GM12878 (cell line): ENCODE results near the gene VSX1. TPM values are rescaled to one million over a fixed set of nuclear protein-coding genes. Genes with fewer than 3 reads are reported as not detected.

ENCODE experiments used
- ATAC-seq: fragments of 200-7000 bp; cut with Tn5 transposase; 3 replicates; pipeline ENCODE4 v1.9.1; 2020; ENCODE audit warnings: mild to moderate bottlenecking, moderate library complexity
- BruUV-seq: library from RNA; stranded (reverse); fragments of 400-500 nt; replicated peaks from 2 replicates; lab custom pipeline; 2021; lab: Mats Ljungman, UMichigan
- CTCF ChIA-PET: fragments of 300-600 bp; sonication (Branson Sonifier 250); formaldehyde crosslinking; extraction: SDS; loops from one replicate; lab custom pipeline; 2021; ENCODE audit warnings: inconsistent platforms; lab: Yijun Ruan, JAX
- POLR2A ChIA-PET: fragments of 350-600 bp; formaldehyde crosslinking; extraction: SDS; loops from one replicate; lab custom pipeline; 2021; ENCODE audit warnings: inconsistent platforms; lab: Charles Lee
- RAD21 ChIA-PET: fragments of 300-600 bp; sonication (Branson Sonifier 250); formaldehyde crosslinking; loops from one replicate; lab custom pipeline; 2023; ENCODE audit warnings: antibody characterized with exemption; ENCODE audit not compliant: unreplicated experiment; lab: Charles Lee
- SMC1A ChIA-PET: fragments of 300-600 bp; sonication (Branson Sonifier 250); formaldehyde crosslinking; loops from one replicate; lab custom pipeline; 2023; ENCODE audit not compliant: unreplicated experiment, uncharacterized antibody; lab: Charles Lee
- DNase-seq: peaks from one replicate; pipeline ENCODE4 v3.0.0-alpha.2; 2011; ENCODE audit warnings: low read depth, low spot score
- FAIRE-seq: peaks from 3 replicates; lab custom pipeline; 2011; peaks lifted over from hg19 to GRCh38; lab: Jason Lieb, UNC
- H2AFZ ChIP-seq: 2 replicates; pipeline ENCODE4 v1.6.0; 2011; ENCODE audit warnings: low read depth, low read length, control low read depth; ENCODE audit not compliant: control insufficient read depth
- H3K27ac ChIP-seq: 2 replicates; pipeline ENCODE4 v1.5.1; 2011; ENCODE audit warnings: control low read depth; ENCODE audit not compliant: control insufficient read depth, insufficient read depth
- H3K27me3 ChIP-seq, 2 experiments: replicated peaks in 1 of 2; 2 replicates each; pipeline versions ENCODE4 v1.6.0 to v1.6.1; 2011; ENCODE audit warnings: low read length in 1 of 2; ENCODE audit not compliant: control insufficient read depth in 2 of 2, insufficient read depth in 2 of 2
- H3K36me3 ChIP-seq, 2 experiments: 2 replicates each; pipeline ENCODE4 v1.5.1; 2011; ENCODE audit warnings: low read length in 1 of 2; ENCODE audit not compliant: control insufficient read depth in 2 of 2, insufficient read depth in 2 of 2
- H3K4me1 ChIP-seq: 2 replicates; pipeline ENCODE4 v1.6.1; 2011; ENCODE audit warnings: mild to moderate bottlenecking, low read length, moderate library complexity, mixed read lengths; ENCODE audit not compliant: control insufficient read depth, insufficient read depth
- H3K4me2 ChIP-seq: 2 replicates; pipeline ENCODE4 v1.6.0; 2011; ENCODE audit warnings: control low read depth; ENCODE audit not compliant: control insufficient read depth, insufficient read depth
- H3K4me3 ChIP-seq: fragments of 200-600 bp; sonication (generic); 2 replicates; pipeline ENCODE4 v1.5.1; 2016
- H3K79me2 ChIP-seq: 2 replicates; pipeline ENCODE4 v1.6.0; 2011; ENCODE audit warnings: low read length; ENCODE audit not compliant: control insufficient read depth, insufficient read depth
- H3K9ac ChIP-seq: 2 replicates; pipeline ENCODE4 v1.8.0; 2011; ENCODE audit warnings: low read length, control low read depth, mixed read lengths; ENCODE audit not compliant: control insufficient read depth, insufficient read depth
- H3K9me3 ChIP-seq: replicated peaks from 3 replicates; pipeline ENCODE4 v1.5.1; 2011; ENCODE audit warnings: mild to moderate bottlenecking, low read length; ENCODE audit not compliant: control insufficient read depth, insufficient read depth
- H4K20me1 ChIP-seq: 2 replicates; pipeline ENCODE4 v1.6.0; 2011; ENCODE audit not compliant: control insufficient read depth, insufficient read depth
- BACH1 ChIP-seq: fragments of 450-650 bp; IDR thresholded peaks from 2 replicates; pipeline ENCODE4 v1.6.1; 2017; ENCODE audit warnings: mild to moderate bottlenecking, borderline replicate concordance
- BCL11A ChIP-seq: IDR thresholded peaks from 2 replicates; pipeline ENCODE4 v1.6.1; 2011; ENCODE audit warnings: low read depth, low read length
- CHD1 ChIP-seq: IDR thresholded peaks from 2 replicates; pipeline ENCODE4 v1.6.1; 2012; ENCODE audit warnings: low read depth, low read length, improper control_type of control experiment
- CHD2 ChIP-seq: IDR thresholded peaks from 2 replicates; pipeline ENCODE4 v1.6.1; 2011; ENCODE audit warnings: low read depth, low read length, improper control_type of control experiment, borderline replicate concordance
- MXI1 ChIP-seq: fragments of 150-350 bp; IDR thresholded peaks from 2 replicates; pipeline ENCODE4 v1.6.1; 2011; ENCODE audit warnings: low read depth, mild to moderate bottlenecking, inconsistent platforms, low read length, improper control_type of control experiment
- MYB ChIP-seq: fragments of 150-350 bp; IDR thresholded peaks from 2 replicates; pipeline ENCODE4 v1.6.1; 2014; ENCODE audit warnings: mild to moderate bottlenecking, low read depth, low read length, borderline replicate concordance
- NBN ChIP-seq: fragments of 450-650 bp; IDR thresholded peaks from 2 replicates; pipeline ENCODE4 v1.6.1; 2016
- PKNOX1 ChIP-seq: fragments of 450-650 bp; IDR thresholded peaks from 2 replicates; pipeline ENCODE4 v1.6.1; 2016; ENCODE audit warnings: mild to moderate bottlenecking
- SMAD1 ChIP-seq: fragments of 450-650 bp; IDR thresholded peaks from 2 replicates; pipeline ENCODE4 v1.6.1; 2018; ENCODE audit warnings: mild to moderate bottlenecking, low read depth; ENCODE audit not compliant: partially characterized antibody
- SMC3 ChIP-seq: IDR thresholded peaks from 2 replicates; pipeline ENCODE4 v1.6.1; 2011; ENCODE audit warnings: low read length, improper control_type of control experiment, borderline replicate concordance
- TCF7 ChIP-seq: IDR thresholded peaks from 2 replicates; pipeline ENCODE4 v1.6.1; 2014; ENCODE audit warnings: antibody characterized with exemption, borderline replicate concordance
- WGBS: methylation state at CpG from one replicate; pipeline ENCODE4 v1.1.6; 2016; ENCODE audit warnings: low lambda C conversion rate; ENCODE audit not compliant: insufficient replicate concordance, insufficient coverage; ENCODE audit errors: missing lambda C conversion rate; 5-methylcytosine and 5-hydroxymethylcytosine counted together
- in situ Hi-C: fragments of 300-500 bp; cut with MboI; formaldehyde crosslinking; loops from 9 replicates; pipeline ENCODE4 v1.14.3; 2018; ENCODE audit warnings: mixed read lengths
- intact Hi-C: fragments of 100-400 bp; cut with micrococcal nuclease; formaldehyde crosslinking; loops from one replicate; pipeline ENCODE4 v1.14.2; 2022; ENCODE audit not compliant: unreplicated experiment
- polyA plus RNA-seq, 11 experiments: library from polyadenylated mRNA; depleted of rRNA in 4 of 11; unstranded in 6 of 11; stranded (reverse) in 5 of 11; fragments of >200 nt; fragmentation: Nextera tagmentation in 4 of 11; fragmentation: Illumina TruSeq in 1 of 11; extraction: Ambion mirVana in 4 of 11; extraction: Trizol in 1 of 11; gene quantifications; 1 replicate in 1 of 11; 2 replicates in 10 of 11; pipeline versions ENCODE4 v1.2.1 to v1.2.3, GENCODE V29; 2011 to 2016; ENCODE audit warnings: inconsistent platforms in 2 of 11, missing spikeins in 2 of 11, low read depth in 1 of 11
- total RNA-seq, 4 experiments: library from RNA; depleted of rRNA in 3 of 4; stranded (reverse); fragments of >200 nt in 3 of 4; fragmentation: Illumina TruSeq in 1 of 4; extraction: Trizol in 1 of 4; gene quantifications; 2 replicates each; pipeline versions ENCODE4 v1.2.1 to v1.2.3, GENCODE V29; 2013 to 2021
- TF ChIP-seq, protein P1 (sequence below): IDR thresholded peaks from 2 replicates; pipeline ENCODE4 v1.6.1; 2011; ENCODE audit warnings: borderline replicate concordance, low read depth, mild to moderate bottlenecking, moderate library complexity, low read length; ENCODE audit not compliant: insufficient read depth, poor library complexity, severe bottlenecking

Gene VSX1
- total and polyA plus RNA-seq, 10 of the 15 experiments (the other 5 are each of a cell fraction or from before 2014, with no cell fraction given): 0.05 TPM; not detected in 9

DNA sequence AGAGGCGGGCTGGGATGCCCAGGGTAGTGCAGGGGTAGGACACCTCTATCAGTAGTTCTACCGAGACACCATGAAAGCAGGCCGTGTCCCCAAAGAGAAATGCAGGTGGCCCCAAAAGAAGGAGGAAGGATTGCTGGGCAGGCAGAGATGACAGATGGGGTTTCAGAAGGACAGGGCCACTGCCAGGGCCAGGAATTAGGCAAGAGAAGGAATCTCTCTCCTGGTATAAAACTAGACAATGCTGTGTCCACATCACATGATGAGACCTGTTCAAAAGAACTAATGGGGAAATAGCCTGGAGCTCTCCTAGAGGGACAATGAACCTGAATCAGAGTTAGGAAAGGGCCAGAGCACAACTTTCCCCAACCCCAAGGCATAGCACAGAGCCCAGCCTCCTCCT, 21.6 kb upstream of the VSX1 start:
- BruUV-seq: no TSS peak
- WGBS: 49% methylated on average over 3 of the region's 3 CpGs
- Histone ChIP-seq H3K9ac (no peak overlapping the region), H3K27me3 (no peaks in the 10 kb centered on the region), H2AFZ (no peak overlapping the region), H3K4me2 (no peak overlapping the region), H3K4me3 (no peak overlapping the region), H3K4me1 (no peaks in the 10 kb centered on the region), H3K27ac (no peak overlapping the region), H3K36me3 (no peaks in the 10 kb centered on the region), H3K79me2 (no peaks in the 10 kb centered on the region), H4K20me1 (no peaks in the 10 kb centered on the region), H3K9me3 (no peaks in the 10 kb centered on the region)
- ChIA-PET POLR2A (no interaction called here), SMC1A (no interaction called here), RAD21 (no interaction called here), CTCF (interaction anchor here (1.3 kb wide), 1 partner anchor 41 kb away, joined by 3 read pairs; no protein-coding TSS in a partner anchor)
- no peak for DNase-seq
- in situ Hi-C loops (no loop called here), intact Hi-C loops (no loop called here)
- TF ChIP-seq CHD1 (no peak), TCF7 (no peak), PKNOX1 (no peak)
- no peak for FAIRE-seq
- no peak for ATAC-seq

DNA sequence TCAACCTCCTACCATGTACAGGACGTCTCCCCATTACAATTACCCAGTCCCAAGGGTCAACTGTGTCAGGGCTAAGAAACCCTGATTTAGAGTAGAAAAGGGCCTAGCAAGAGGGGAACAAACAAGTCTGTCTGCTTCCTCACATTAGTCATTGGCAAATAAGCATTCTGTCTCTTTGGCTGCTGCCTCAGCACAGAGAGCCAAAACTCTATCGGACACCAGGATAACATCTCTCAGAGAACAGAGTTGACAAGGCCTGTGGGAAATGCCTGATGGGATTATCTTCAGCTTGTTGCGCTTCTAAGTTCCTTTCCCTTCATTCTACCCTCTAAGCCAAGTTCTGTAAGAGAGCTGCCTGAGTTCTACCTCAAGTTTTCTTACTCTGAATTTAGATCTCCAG, 19.0 kb upstream of the VSX1 start:
- no TSS peak for BruUV-seq

More for the DNA sequence above, 19.0 kb upstream of the VSX1 start:
- no peak overlapping the region for H3K4me3 ChIP-seq
- H2AFZ ChIP-seq: no peak overlapping the region
- H4K20me1 ChIP-seq: no peaks in the 10 kb centered on the region
- H3K9ac ChIP-seq: no peak overlapping the region
- intact Hi-C loops: no loop called here
- in situ Hi-C loops: no loop called here
- FAIRE-seq (no peak), DNase-seq (no peak), ATAC-seq (no peak)
- H3K36me3 ChIP-seq: no peaks in the 10 kb centered on the region
- ChIA-PET POLR2A (no interaction called here), RAD21 (no interaction called here), SMC1A (interaction anchor here (2.9 kb wide), 1 partner anchor 10 kb away, joined by 7 read pairs; no protein-coding TSS in a partner anchor), CTCF (no interaction called here)
- H3K4me2 ChIP-seq: no peak overlapping the region
- H3K27me3 ChIP-seq: no peaks in the 10 kb centered on the region
- no peaks in the 10 kb centered on the region for H3K4me1 ChIP-seq
- H3K27ac ChIP-seq: no peak overlapping the region
- no peaks in the 10 kb centered on the region for H3K79me2 ChIP-seq
- 26% methylated on average over 3 of the region's 3 CpGs for WGBS
- H3K9me3 ChIP-seq: no peaks in the 10 kb centered on the region
- TF ChIP-seq NBN: no peak
- TF ChIP-seq MYB: no peak
- TF ChIP-seq MXI1: no peak
- TF ChIP-seq SMC3: no peak
- TF ChIP-seq BCL11A: no peak
- TF ChIP-seq SMAD1: no peak
- no peak for TF ChIP-seq CHD2
- TF ChIP-seq, protein P1, sequence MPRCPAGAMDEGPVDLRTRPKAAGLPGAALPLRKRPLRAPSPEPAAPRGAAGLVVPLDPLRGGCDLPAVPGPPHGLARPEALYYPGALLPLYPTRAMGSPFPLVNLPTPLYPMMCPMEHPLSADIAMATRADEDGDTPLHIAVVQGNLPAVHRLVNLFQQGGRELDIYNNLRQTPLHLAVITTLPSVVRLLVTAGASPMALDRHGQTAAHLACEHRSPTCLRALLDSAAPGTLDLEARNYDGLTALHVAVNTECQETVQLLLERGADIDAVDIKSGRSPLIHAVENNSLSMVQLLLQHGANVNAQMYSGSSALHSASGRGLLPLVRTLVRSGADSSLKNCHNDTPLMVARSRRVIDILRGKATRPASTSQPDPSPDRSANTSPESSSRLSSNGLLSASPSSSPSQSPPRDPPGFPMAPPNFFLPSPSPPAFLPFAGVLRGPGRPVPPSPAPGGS: no peak
- no peak for TF ChIP-seq BACH1
